Naive thymus-derived CD4-positive, alpha-beta T cell (primary cell): ENCODE data around the gene OR5V1. TPM values are rescaled to one million over a fixed set of nuclear protein-coding genes. Genes with fewer than 3 reads are reported as not detected.

Experiments used
- ATAC-seq: fragments of 150-1000 bp; cut with Tn5 transposase; 2 replicates; pipeline ENCODE4 v1.10.0; 2021; ENCODE audit warnings: mild to moderate bottlenecking, moderate library complexity
- CTCF ChIA-PET: fragments of 350-600 bp; sonication (Branson Sonifier 250); formaldehyde crosslinking; loops from one replicate; lab custom pipeline; 2021; ENCODE audit warnings: antibody characterized with exemption; lab: Charles Lee
- POLR2A ChIA-PET: fragments of 350-600 bp; sonication (Branson Sonifier 250); formaldehyde crosslinking; loops from one replicate; lab custom pipeline; 2021; ENCODE audit warnings: antibody characterized with exemption, inconsistent platforms; lab: Charles Lee
- DNase-seq, 9 donors: peaks; one replicate each; pipeline versions ENCODE4 v3.0.0 to v3.0.0-alpha.2; 2020 to 2022; ENCODE audit warnings: mixed read lengths in 1 of 9
- H3K27ac ChIP-seq: one replicate; pipeline ENCODE4 v1.7.0; 2013; ENCODE audit warnings: mild to moderate bottlenecking, low read depth, low read length, moderate library complexity
- H3K27me3 ChIP-seq, 2 donors: one replicate each; pipeline ENCODE4 v1.7.0; 2013; ENCODE audit warnings: low read length in 2 of 2, mild to moderate bottlenecking in 2 of 2, moderate library complexity in 2 of 2; ENCODE audit not compliant: control insufficient read depth in 2 of 2, insufficient read depth in 2 of 2
- H3K36me3 ChIP-seq, 3 experiments: 1 replicate in 2 of 3; 2 replicates in 1 of 3; pipeline ENCODE4 v1.7.0; 2013; ENCODE audit warnings: low read length in 3 of 3, mild to moderate bottlenecking in 3 of 3, moderate library complexity in 1 of 3; ENCODE audit not compliant: insufficient read depth in 3 of 3, control insufficient read depth in 2 of 3
- H3K4me1 ChIP-seq, 2 donors: one replicate each; pipeline ENCODE4 v1.7.0; 2013; ENCODE audit warnings: low read length in 2 of 2, mild to moderate bottlenecking in 2 of 2, moderate library complexity in 1 of 2; ENCODE audit not compliant: control insufficient read depth in 2 of 2, insufficient read depth in 2 of 2
- H3K4me3 ChIP-seq: 2 replicates; pipeline ENCODE4 v1.7.0; 2013; ENCODE audit warnings: mild to moderate bottlenecking, low read length
- H3K9me3 ChIP-seq, 3 experiments: 1 replicate in 2 of 3; 2 replicates in 1 of 3; pipeline ENCODE4 v1.7.0; 2013; ENCODE audit warnings: low read length in 3 of 3; ENCODE audit not compliant: control insufficient read depth in 2 of 3
- H3K27ac Mint-ChIP-seq, 9 donors: one replicate each; pipeline ENCODE4 v1.8.0; 2020 to 2022; ENCODE audit warnings: mixed read lengths in 9 of 9, mild to moderate bottlenecking in 8 of 9, moderate library complexity in 5 of 9, inconsistent platforms in 2 of 9
- H3K27me3 Mint-ChIP-seq, 5 donors: one replicate each; pipeline ENCODE4 v1.8.0; 2021 to 2022; ENCODE audit warnings: mixed read lengths in 5 of 5, mild to moderate bottlenecking in 1 of 5
- H3K36me3 Mint-ChIP-seq, 5 donors: one replicate each; pipeline ENCODE4 v1.8.0; 2020 to 2022; ENCODE audit warnings: mixed read lengths in 5 of 5, mild to moderate bottlenecking in 3 of 5, inconsistent platforms in 1 of 5
- H3K4me1 Mint-ChIP-seq, 7 donors: one replicate each; pipeline ENCODE4 v1.8.0; 2020 to 2022; ENCODE audit warnings: mixed read lengths in 7 of 7, mild to moderate bottlenecking in 3 of 7, inconsistent platforms in 1 of 7
- H3K4me3 Mint-ChIP-seq, 10 donors: one replicate each; pipeline ENCODE4 v1.8.0; 2020 to 2022; ENCODE audit warnings: mild to moderate bottlenecking in 10 of 10, mixed read lengths in 10 of 10, moderate library complexity in 6 of 10, inconsistent platforms in 2 of 10
- H3K9me3 Mint-ChIP-seq, 11 donors: one replicate each; pipeline ENCODE4 v1.8.0; 2020 to 2022; ENCODE audit warnings: mixed read lengths in 11 of 11, mild to moderate bottlenecking in 4 of 11, inconsistent platforms in 1 of 11, moderate library complexity in 1 of 11
- intact Hi-C, 2 donors: fragments of 100-400 bp; cut with micrococcal nuclease; formaldehyde crosslinking; loops; one replicate each; pipeline ENCODE4 v1.15.1; 2023
- polyA plus RNA-seq, 2 donors: library from polyadenylated mRNA; unstranded; fragments of 300-500 nt; fragmentation: Illumina TruSeq; gene quantifications; one replicate each; pipeline ENCODE4 v1.2.3, GENCODE V29; 2021
- total RNA-seq, 6 experiments: library from RNA in 5 of 6; stranded (reverse) in 5 of 6; gene quantifications; 1 replicate in 5 of 6; 2 replicates in 1 of 6; pipeline ENCODE4 v1.2.3 and lab custom pipeline; 2021 to 2026

Gene OR5V1
- total RNA-seq: not detected
- polyA plus RNA-seq: not detected
- not detected for total RNA-seq (lab: John Stamatoyannopoulos, UW)

DNA sequence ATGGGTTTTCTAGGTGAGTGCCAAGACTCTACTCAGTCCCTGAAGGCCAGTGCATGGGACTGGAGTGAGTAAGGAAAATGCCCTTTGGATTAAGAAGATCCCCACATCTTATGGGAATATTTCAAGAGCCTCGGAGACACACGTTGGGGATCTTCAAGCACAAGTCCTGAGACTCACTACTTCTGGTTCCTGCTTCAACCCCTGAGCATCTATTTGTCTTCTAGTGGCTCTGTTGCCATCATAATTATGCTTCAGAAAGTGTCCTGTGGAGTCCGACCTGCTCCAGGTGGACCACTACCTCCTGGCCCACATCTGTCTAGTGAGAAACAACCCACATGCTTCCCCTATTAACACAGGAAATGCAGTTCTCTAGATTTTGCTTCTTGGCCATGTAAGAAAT, at the start of gene OR5V1:
TSS of gene OR5V1 (minus strand) at position 101 of the 400 bp plus-strand sequence. CDS start 12,670 bp downstream, outside the sequence.
- no peaks in the 10 kb centered on the region for H3K36me3 Mint-ChIP-seq
- peaks cover 0 to 15% (median 2%) of the 10 kb centered on the region in 11 donors for H3K9me3 Mint-ChIP-seq
- Histone ChIP-seq H3K36me3 (no peaks in the 10 kb centered on the region), H3K4me3 (no peak within 1 kb of the TSS), H3K9me3 (no peaks in the 10 kb centered on the region), H3K4me1 (no peaks in the 10 kb centered on the region), H3K27ac (no peak within 1 kb of the TSS), H3K27me3 (no peaks in the 10 kb centered on the region)
- ATAC-seq: no peak
- no peak for DNase-seq
- ChIA-PET POLR2A (no interaction called here), CTCF (no interaction called here)
- no peaks in the 10 kb centered on the region for H3K4me1 Mint-ChIP-seq
- intact Hi-C loops: no loop called here
- H3K27me3 Mint-ChIP-seq: peaks cover 4 to 46% (median 30%) of the 10 kb centered on the region in 5 donors
- H3K4me3 Mint-ChIP-seq: no peak within 1 kb of the TSS
- no peak within 1 kb of the TSS for H3K27ac Mint-ChIP-seq

DNA sequence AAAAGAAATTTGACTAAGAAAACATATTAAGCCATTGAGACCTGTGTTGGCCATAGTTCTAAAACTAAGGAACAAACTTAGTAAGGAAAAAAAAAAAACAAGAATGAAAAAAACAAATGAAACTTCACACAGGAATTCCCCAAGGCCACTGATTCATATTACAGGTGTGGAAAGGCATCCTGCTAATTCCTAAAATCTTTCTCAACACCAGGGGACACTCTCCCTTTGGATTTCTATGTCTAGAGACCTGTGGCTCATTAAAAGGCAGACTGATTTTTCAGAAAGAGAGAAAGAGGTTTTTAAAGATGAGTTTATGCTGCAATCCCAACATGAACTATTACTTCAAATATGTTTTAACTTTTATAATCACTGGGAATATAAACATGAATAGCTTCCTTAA, 45.9 kb upstream of the OR5V1 start, which contains the start of gene OR12D1:
TSS of gene OR12D1 (plus strand) at position 341 of the 400 bp plus-strand sequence.
- no peak for DNase-seq
- ATAC-seq: no peak
- ChIA-PET CTCF (no interaction called here), POLR2A (no interaction called here)
- H3K4me1 ChIP-seq: no peaks in the 10 kb centered on the region
- peaks cover 22 to 55% (median 46%) of the 10 kb centered on the region in 5 donors for H3K27me3 Mint-ChIP-seq
- no peak within 1 kb of the TSS for H3K4me3 ChIP-seq
- no peak within 1 kb of the TSS for H3K27ac Mint-ChIP-seq
- no peaks in the 10 kb centered on the region for H3K4me1 Mint-ChIP-seq
- peaks cover 0 to 5% (median 0%) of the 10 kb centered on the region in 3 experiments for H3K9me3 ChIP-seq
- no peaks in the 10 kb centered on the region for H3K36me3 ChIP-seq
- no peaks in the 10 kb centered on the region for H3K27me3 ChIP-seq
- intact Hi-C loops: no loop called here
- H3K27ac ChIP-seq: no peak within 1 kb of the TSS
- peaks cover 0 to 24% (median 11%) of the 10 kb centered on the region in 11 donors for H3K9me3 Mint-ChIP-seq
- H3K4me3 Mint-ChIP-seq: no peak within 1 kb of the TSS
- peaks cover 0 to 5% (median 0%) of the 10 kb centered on the region in 5 donors for H3K36me3 Mint-ChIP-seq

DNA sequence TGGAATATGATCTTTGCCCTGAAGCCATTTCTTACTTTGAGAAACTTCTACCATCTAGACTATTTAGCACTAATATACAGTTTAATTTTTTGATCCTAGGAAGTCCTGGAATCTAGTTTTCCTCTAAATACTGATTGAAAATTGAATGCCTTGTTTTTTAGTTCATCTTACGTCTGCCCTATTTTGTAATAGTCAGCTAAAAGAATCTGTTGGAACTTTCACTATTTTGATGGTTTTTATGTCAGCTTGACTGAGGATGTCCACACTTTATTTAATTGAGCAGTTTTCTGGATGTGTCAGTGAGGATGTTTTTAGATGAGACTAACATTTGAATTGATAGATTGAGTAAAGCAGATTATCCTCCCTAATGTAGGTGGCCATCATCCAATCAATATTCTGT, 35.1 kb upstream of the OR5V1 start:
- peaks cover 0 to 17% (median 6%) of the 10 kb centered on the region in 11 donors for H3K9me3 Mint-ChIP-seq
- no peak overlapping the region for H3K4me3 Mint-ChIP-seq
- no peaks in the 10 kb centered on the region for H3K36me3 Mint-ChIP-seq
- H3K27me3 Mint-ChIP-seq: peaks cover 7 to 73% (median 58%) of the 10 kb centered on the region in 5 donors
- ChIA-PET CTCF (no interaction called here), POLR2A (no interaction called here)
- H3K27ac Mint-ChIP-seq: no peak overlapping the region
- intact Hi-C loops: no loop called here
- ATAC-seq (no peak), DNase-seq (no peak)
- no peaks in the 10 kb centered on the region for H3K4me1 Mint-ChIP-seq
- H3K4me1 ChIP-seq: no peaks in the 10 kb centered on the region
- H3K4me3 ChIP-seq: no peak overlapping the region
- H3K9me3 ChIP-seq: no peaks in the 10 kb centered on the region
- H3K36me3 ChIP-seq: no peaks in the 10 kb centered on the region
- no peak overlapping the region for H3K27ac ChIP-seq
- peaks cover 0 to 4% of the 10 kb centered on the region in 2 donors for H3K27me3 ChIP-seq

DNA sequence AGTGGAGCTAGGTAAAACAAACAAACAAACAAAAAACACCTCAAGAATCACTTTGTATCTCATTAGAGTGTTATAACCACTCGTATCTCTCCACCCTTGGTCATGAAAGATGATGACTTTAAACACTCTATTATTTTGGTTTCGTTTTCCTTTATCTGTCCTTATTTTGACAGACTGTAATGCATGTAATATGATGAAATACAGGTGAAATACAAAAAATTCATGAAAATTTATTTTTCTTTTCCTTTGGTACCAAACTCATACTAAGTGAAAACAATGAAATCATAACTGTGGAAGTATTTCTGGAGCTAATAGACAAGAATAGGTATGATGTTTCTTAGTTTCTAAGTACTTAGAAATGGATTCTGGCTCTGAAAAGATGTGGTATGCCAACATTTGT, 30.9 kb upstream of the OR5V1 start:
- Mint-ChIP-seq H3K4me3 (no peak overlapping the region), H3K27me3 (peaks cover 9 to 77% (median 59%) of the 10 kb centered on the region in 5 donors), H3K9me3 (peaks cover 0 to 15% (median 0%) of the 10 kb centered on the region in 11 donors), H3K27ac (no peak overlapping the region), H3K4me1 (no peaks in the 10 kb centered on the region), H3K36me3 (no peaks in the 10 kb centered on the region)
- Histone ChIP-seq H3K27me3 (peaks cover 4 to 9% of the 10 kb centered on the region in 2 donors), H3K27ac (no peak overlapping the region), H3K4me1 (no peaks in the 10 kb centered on the region), H3K36me3 (no peaks in the 10 kb centered on the region), H3K4me3 (no peak overlapping the region), H3K9me3 (no peaks in the 10 kb centered on the region)
- intact Hi-C loops: no loop called here
- ChIA-PET CTCF (no interaction called here), POLR2A (interaction anchor here (1.0 kb wide), 1 partner anchor 10 kb away, joined by 3 read pairs; no protein-coding TSS in a partner anchor)
- DNase-seq (no peak), ATAC-seq (no peak)

DNA sequence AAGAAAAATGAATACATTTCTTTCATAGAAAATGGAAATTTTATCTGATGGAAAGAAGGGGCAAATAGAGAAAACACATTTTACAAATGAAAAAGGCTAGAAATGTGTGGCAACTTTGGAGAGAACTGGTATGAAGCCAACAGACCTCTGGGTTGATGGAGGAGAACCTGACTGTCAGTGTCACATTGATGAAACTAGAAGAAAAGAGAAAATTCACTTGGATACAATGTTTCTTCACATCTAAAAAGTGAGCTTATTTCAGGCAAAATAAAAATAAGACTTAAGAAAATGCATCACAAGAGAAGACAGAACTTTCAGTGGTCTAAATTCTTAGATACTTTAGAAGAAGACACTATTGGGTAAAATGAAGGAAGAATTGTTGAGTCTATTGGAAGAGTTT, 26.7 kb upstream of the OR5V1 start, which contains the start of gene OR12D2:
TSS of gene OR12D2 (plus strand) at position 301 of the 400 bp plus-strand sequence. CDS start 1,069 bp downstream, outside the sequence.
- no peaks in the 10 kb centered on the region for H3K36me3 ChIP-seq
- H3K27ac Mint-ChIP-seq: no peak within 1 kb of the TSS
- peaks cover 0 to 10% (median 0%) of the 10 kb centered on the region in 11 donors for H3K9me3 Mint-ChIP-seq
- H3K9me3 ChIP-seq: no peaks in the 10 kb centered on the region
- POLR2A ChIA-PET: no interaction called here
- no peak within 1 kb of the TSS for H3K27ac ChIP-seq
- intact Hi-C loops: no loop called here
- H3K4me1 Mint-ChIP-seq: no peaks in the 10 kb centered on the region
- no peaks in the 10 kb centered on the region for H3K4me1 ChIP-seq
- no peaks in the 10 kb centered on the region for H3K36me3 Mint-ChIP-seq
- no peak within 1 kb of the TSS for H3K4me3 ChIP-seq
- no peak within 1 kb of the TSS for H3K4me3 Mint-ChIP-seq
- peaks cover 6 to 66% (median 48%) of the 10 kb centered on the region in 5 donors for H3K27me3 Mint-ChIP-seq
- CTCF ChIA-PET: no interaction called here
- peaks cover 0 to 9% of the 10 kb centered on the region in 2 donors for H3K27me3 ChIP-seq
- no peak for DNase-seq
- ATAC-seq: no peak

DNA sequence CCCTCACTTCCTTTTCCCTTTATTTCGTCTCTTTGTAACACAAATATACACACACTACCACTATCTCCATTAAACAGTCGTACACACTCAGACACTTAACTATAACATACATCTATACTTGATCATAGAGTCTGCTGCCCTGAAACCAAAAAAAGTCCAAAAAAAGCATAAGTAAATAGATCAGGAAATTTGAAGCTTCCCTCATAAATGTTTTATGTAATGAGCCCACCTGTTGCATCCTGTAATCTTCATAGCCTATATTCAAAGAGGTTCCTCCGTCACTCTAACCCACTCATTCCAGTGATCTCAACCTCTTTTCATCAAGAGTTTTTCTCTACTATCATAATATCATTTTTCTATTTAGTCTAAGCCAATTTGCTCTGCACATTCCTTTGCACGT, 19.9 kb upstream of the OR5V1 start:
- no peaks in the 10 kb centered on the region for H3K27me3 ChIP-seq
- H3K4me3 ChIP-seq: no peak overlapping the region
- Mint-ChIP-seq H3K27me3 (peaks cover 7 to 56% (median 47%) of the 10 kb centered on the region in 5 donors), H3K36me3 (no peaks in the 10 kb centered on the region), H3K4me3 (no peak overlapping the region), H3K9me3 (peaks cover 0 to 3% (median 0%) of the 10 kb centered on the region in 11 donors), H3K27ac (no peak overlapping the region), H3K4me1 (no peaks in the 10 kb centered on the region)
- DNase-seq (no peak), ATAC-seq (no peak)
- ChIA-PET CTCF (no interaction called here), POLR2A (no interaction called here)
- no peaks in the 10 kb centered on the region for H3K9me3 ChIP-seq
- no peaks in the 10 kb centered on the region for H3K36me3 ChIP-seq
- intact Hi-C loops: no loop called here
- no peaks in the 10 kb centered on the region for H3K4me1 ChIP-seq
- H3K27ac ChIP-seq: no peak overlapping the region

DNA sequence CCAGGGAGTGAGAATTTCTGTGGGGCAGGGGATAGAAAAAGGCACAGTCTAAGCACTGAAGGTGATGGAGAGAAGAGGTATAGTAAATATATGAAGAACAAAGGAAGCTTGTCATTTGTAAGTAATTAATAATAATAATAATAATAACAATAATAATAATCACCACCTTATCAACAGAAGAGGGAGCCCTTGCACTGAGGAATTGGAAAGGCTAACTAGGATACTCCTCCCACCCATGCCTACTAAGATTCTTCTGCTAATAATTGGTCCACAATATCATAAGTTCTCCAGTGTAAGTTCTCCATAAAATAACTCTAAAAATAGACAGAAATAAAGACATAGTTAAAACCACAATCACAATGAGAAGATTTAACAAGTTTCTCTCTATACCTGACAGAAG, 7.3 kb upstream of the OR5V1 start:
- Histone ChIP-seq H3K36me3 (no peaks in the 10 kb centered on the region), H3K4me1 (no peaks in the 10 kb centered on the region), H3K9me3 (no peaks in the 10 kb centered on the region), H3K27me3 (no peaks in the 10 kb centered on the region), H3K4me3 (no peak overlapping the region), H3K27ac (no peak overlapping the region)
- Mint-ChIP-seq H3K9me3 (peaks cover 0 to 6% (median 0%) of the 10 kb centered on the region in 11 donors), H3K4me3 (no peak overlapping the region), H3K27ac (no peak overlapping the region), H3K36me3 (peaks cover 0 to 4% (median 0%) of the 10 kb centered on the region in 5 donors), H3K27me3 (peaks cover 7 to 70% (median 39%) of the 10 kb centered on the region in 5 donors), H3K4me1 (no peaks in the 10 kb centered on the region)
- intact Hi-C loops: no loop called here
- ChIA-PET POLR2A (no interaction called here), CTCF (no interaction called here)
- ATAC-seq (no peak), DNase-seq (no peak)
